Prostate gland (tissue), 2 donors: ENCODE measurements around the gene LSAMP.

Experiments
- CTCF ChIP-seq, 4 experiments: fragments of 200-600 bp in 2 of 4; fragments of 450-650 bp in 2 of 4; sonication (generic) in 2 of 4; IDR thresholded peaks; 1 replicate in 3 of 4; 2 replicates in 1 of 4; pipeline ENCODE4 v1.5.1; 2016 to 2019; ENCODE audit warnings: antibody characterized with exemption in 4 of 4, mild to moderate bottlenecking in 2 of 4, moderate library complexity in 2 of 4
- POLR2A ChIP-seq: fragments of 450-650 bp; IDR thresholded peaks from one replicate; pipeline ENCODE4 v1.6.1; 2016; ENCODE audit warnings: antibody characterized with exemption, mild to moderate bottlenecking
- POLR2AphosphoS5 ChIP-seq: sonication (generic); formaldehyde crosslinking; IDR thresholded peaks from one replicate; pipeline ENCODE4 v1.6.1; 2017; ENCODE audit warnings: antibody characterized with exemption

- TF ChIP-seq CTCF (IDR thresholded peaks at IDR 0.05) (no peak), POLR2A (no peak), POLR2AphosphoS5 (no peak)
Measured at GRCh38 chr3:115885621-115886020, 559.7 kb downstream of the LSAMP start.
